Lung microvascular endothelial cell (primary cell): ENCODE measurements around the gene KRTAP4-1. TPM values are rescaled to one million over a fixed set of nuclear protein-coding genes. Genes with fewer than 3 reads are reported as not detected.
"Not testable (repeated sequence)": the region's sequence is repeated elsewhere in the genome, so short reads cannot be mapped to it uniquely, and the experiment has no call there.

Source experiments
- DNase-seq, 2 donors: peaks; one replicate each; pipeline versions ENCODE4 v3.0.0 to v3.0.0-alpha.2; 2010; ENCODE audit warnings: low read depth in 2 of 2
- total RNA-seq: library from RNA; depleted of rRNA; stranded (reverse); fragments of >200 nt; gene quantifications from 2 replicates; pipeline ENCODE4 v1.2.1, GENCODE V29; 2014

The KRTAP4-1 gene
- total RNA-seq: not detected in 2 replicates

DNA sequence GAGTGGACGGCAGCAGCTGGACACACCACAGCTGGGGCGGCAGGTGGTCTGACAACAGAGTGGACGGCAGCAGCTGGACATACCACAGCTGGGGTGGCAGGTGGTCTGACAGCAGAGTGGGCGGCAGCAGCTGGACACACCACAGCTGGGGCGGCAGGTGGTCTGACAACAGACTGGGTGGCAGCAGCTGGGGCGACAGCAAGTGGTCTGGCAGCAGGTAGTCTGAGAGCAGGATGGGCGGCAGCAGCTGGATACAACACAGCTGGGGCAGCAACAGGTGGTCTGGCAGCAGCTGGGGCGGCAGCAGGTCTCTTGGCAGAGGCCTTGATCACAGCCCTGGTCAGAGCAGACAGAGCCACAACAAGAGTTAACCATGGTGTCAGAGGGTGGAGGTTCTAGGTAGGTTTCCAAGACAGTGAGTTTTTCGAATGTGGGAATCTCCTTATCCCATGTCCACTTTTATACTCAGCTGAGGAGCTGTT is at the start of gene KRTAP4-1:
KRTAP4-1 (minus strand) TSS at position 432 of the 482 bp plus-strand sequence; CDS start at position 375, 57 bp downstream.
- no peak for DNase-seq

DNA sequence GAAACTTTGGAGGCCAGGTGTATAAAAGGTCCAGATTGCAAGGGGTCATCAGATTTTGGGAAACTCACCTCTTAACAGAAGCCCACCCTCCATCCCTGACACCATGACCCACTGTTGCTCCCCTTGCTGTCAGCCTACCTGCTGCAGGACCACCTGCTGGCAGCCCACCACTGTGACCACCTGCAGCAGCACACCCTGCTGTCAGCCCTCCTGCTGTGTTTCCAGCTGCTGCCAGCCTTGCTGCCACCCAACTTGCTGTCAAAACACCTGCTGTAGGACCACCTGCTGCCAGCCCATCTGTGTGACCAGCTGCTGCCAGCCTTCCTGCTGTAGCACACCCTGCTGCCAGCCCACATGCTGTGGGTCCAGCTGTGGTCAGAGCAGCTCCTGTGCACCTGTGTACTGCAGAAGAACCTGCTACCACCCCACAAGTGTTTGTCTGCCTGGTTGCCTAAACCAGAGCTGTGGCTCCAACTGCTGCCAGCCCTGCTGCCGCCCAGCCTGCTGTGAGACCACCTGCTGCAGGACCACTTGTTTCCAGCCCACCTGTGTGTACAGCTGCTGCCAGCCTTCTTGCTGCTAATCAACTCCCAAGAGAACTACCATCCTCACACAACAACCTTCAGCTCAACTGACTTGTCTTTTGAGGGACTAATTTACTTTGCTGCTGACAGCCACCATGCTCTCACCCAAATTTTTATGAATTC is 47.8 kb upstream of the KRTAP4-1 start, which contains the start of gene KRTAP9-3:
KRTAP9-3 (plus strand) TSS at position 51 of the 707 bp plus-strand sequence; CDS start at position 104, 53 bp downstream.
- DNase-seq: not testable (repeated sequence)

DNA sequence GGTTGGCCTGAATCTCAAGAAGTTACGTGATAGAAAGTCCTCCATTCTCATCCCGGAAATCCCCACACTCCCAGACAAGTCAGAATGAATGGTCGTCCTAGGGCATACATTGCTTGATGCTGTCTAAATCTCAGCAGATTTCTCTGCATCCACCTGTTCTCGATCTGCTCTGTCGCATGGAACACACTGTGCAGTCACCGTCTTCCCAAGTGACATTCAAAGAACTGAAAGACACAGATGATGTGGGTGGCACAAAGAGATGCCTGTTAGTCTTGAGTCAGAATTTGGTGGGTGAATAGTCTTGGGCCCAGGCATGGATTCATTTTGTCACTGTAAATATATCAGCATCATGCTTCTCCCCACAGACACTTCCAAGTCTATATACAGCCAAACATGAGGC is 47.0 kb upstream of the KRTAP4-1 start:
- no peak for DNase-seq

DNA sequence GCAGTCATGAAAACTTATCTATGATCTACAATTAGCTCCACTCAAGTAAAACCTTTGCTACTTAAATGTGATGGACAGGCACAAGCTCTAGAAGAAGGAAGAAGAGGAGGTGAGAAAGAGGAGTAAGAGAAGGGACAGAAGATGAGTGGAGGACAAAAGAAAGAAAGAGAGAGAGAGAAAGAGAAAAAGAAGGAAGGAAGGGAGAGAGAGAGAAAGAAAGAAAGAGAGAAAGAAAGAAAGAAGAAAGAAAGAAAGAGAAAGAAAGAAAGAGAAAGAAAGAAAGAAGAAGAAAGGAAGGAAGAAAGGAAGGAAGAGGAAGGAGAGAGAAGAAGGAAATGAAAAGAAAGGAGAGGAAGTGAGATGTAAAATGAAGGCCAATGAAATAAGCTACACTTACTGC is 45.4 kb upstream of the KRTAP4-1 start:
- no peak for DNase-seq

- DNase-seq: not testable (repeated sequence)
Measured at GRCh38 chr17:41226598-41227095, 41.9 kb upstream of the KRTAP4-1 start, which contains the start of gene KRTAP9-2. Gene KRTAP9-2, plus strand, starts transcription at chr17:41226648. Its CDS starts 7 bp downstream, at chr17:41226655.

DNA sequence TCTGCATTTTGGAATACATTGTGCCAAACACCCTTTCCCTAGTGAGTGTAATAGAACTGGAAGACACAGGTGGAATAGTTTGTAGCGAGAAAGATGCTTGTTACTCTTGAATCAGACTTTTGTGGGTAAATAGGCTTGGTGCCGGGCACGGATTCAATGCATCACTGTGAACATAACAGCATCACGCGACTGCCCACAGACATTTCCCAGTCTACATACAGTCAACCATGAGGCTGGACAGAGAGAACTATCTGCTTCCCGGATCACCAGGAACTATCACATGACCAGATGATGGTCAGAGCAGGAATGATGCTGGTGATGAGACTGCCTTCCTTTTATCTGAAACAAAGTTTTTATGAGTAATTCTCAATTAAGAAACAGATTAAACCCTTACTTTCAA is 41.3 kb upstream of the KRTAP4-1 start:
- no peak for DNase-seq

GRCh38 chr17:41223821-41224220 is 39.1 kb upstream of the KRTAP4-1 start:
- no peak for DNase-seq

GRCh38 chr17:41215681-41216080 is 31.0 kb upstream of the KRTAP4-1 start:
- no peak for DNase-seq

GRCh38 chr17:41212524-41213169 is 27.9 kb upstream of the KRTAP4-1 start:
- DNase-seq: no peak

GRCh38 chr17:41211845-41212466 is 27.2 kb upstream of the KRTAP4-1 start:
- no peak for DNase-seq

- no peak for DNase-seq
Measured at GRCh38 chr17:41199421-41200078, 14.8 kb upstream of the KRTAP4-1 start.

- DNase-seq: no peak
Measured at GRCh38 chr17:41196068-41196467, 11.4 kb upstream of the KRTAP4-1 start.

DNA sequence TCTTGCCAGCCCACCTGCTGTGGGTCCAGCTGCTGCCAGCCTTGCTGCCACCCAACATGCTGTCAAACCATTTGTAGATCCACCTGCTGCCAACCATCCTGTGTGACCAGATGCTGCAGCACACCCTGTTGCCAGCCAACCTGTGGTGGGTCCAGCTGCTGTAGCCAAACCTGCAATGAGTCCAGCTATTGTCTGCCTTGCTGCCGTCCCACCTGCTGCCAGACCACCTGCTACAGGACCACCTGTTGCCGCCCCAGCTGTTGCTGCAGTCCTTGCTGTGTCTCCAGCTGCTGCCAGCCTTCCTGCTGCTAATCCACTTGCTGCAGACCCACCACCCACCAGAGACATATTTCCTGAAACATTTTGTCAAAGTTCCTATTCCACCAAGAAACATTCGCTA is 5.6 kb upstream of the KRTAP4-1 start:
- DNase-seq: no peak

- not testable (repeated sequence) for DNase-seq
Measured at GRCh38 chr17:41189837-41190318, 5.2 kb upstream of the KRTAP4-1 start, which contains the start of gene KRTAP9-1. Gene KRTAP9-1, plus strand, starts transcription at chr17:41189887. Its CDS starts 0 bp downstream, at chr17:41189887.

DNA sequence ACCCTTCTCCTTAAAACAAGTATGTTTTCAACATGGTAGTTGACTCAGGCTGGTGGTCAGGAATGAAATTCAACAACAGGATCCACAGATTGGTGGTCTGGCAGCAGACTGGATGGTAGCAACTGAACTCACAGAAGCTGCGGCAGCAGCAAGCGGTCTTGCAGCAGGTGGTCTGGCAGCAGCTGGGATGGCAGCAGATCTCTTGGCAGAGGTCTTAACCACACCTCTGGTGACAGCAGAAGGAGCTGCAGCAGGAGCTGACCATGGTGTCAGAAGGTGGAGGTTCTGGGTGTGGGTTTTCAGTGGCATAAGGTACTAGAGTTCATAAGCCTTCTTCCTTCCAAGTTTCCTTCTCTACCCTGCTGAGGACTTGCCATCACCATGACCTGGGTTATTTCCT is 2.2 kb upstream of the KRTAP4-1 start:
- DNase-seq: no peak

- DNase-seq: no peak
Measured at GRCh38 chr17:41185001-41185400, 290 bp upstream of the KRTAP4-1 start.

DNA sequence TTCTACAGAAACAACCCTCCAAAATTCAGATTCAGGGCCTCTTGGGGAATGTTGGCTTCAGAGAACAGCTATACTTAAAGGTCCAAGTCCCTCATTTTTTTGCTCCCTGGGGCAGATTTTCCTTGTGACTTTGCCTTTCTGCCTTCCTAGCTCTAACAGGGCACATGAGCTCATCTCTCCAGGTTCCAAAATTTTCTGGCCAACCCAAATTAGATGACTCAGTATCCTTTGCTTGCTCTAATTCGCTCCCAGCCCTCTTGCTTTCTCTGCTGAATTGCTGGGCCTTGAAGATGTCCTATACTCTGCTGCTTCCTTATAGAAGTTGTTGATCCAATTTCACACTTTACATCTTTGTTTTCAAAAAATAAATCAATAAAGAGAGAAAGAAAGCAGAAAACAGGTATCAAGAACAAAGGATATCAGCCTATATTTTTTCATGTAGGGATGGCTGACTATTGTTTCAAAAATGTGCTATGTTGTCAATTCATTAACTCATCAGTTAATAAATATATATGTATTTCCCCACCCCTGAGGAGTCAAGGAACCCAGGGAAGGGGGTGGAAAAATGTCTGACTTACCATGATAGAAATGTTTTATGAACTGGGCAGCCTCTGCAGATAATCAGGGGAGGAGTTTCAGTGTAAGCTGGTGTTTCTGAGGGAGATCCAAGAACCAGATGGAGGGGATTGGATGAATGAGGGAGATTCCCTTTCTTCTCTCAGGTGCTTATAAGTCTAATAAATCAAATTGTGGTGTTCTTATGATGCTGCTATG is 5.7 kb downstream of the KRTAP4-1 start:
- DNase-seq: no peak

DNA sequence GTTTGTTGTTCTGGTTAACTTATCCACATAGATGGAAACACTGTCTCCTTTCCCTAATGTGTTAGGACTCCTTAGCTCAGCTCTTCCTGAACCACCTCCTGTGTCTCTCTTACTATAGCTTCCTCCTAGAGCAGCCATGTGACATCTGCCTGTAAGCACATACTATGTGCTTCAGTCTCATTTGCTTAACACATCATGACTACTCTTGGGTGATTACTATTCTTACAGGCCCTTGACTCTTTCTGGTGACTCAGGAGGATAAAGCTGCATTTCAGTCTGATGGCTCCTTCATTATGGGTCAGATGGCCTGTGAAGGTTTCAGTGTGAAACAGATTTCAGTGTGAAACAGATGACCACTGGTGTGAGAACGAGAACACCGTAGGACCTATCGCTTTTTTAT is 6.4 kb downstream of the KRTAP4-1 start:
- no peak for DNase-seq

- no peak for DNase-seq
Measured at GRCh38 chr17:41177727-41178271, 6.9 kb downstream of the KRTAP4-1 start, which contains the start of gene KRTAP4-2. Gene KRTAP4-2, minus strand, starts transcription at chr17:41178221. Its CDS starts 57 bp downstream, at chr17:41178164.
